Ramos (cell line): Measurements from ENCODE around the gene SGCD.

Experiments
- in situ Hi-C: fragments of 300-500 bp; cut with MboI; formaldehyde crosslinking; loops from one replicate; pipeline ENCODE4 v1.14.3; 2022; ENCODE audit warnings: low sequenced_read_pairs; ENCODE audit not compliant: unreplicated experiment

SGCD gene

GRCh38 chr5:156802501-156802900, 475.5 kb downstream of the SGCD start:
- in situ Hi-C loops: no loop called here

- in situ Hi-C loops: no loop called here
Observed at GRCh38 chr5:156803404-156803803, 476.4 kb downstream of the SGCD start.

- in situ Hi-C loops: no loop called here
Observed at GRCh38 chr5:156812959-156813358, 486.0 kb downstream of the SGCD start.

GRCh38 chr5:156815988-156816599, 489.1 kb downstream of the SGCD start:
- in situ Hi-C loops: no loop called here
